GM12878 (cell line): ENCODE data around the gene AKNA. TPM values are rescaled to one million over a fixed set of nuclear protein-coding genes. Genes with fewer than 3 reads are reported as not detected.

Experiments used
- ATAC-seq: fragments of 200-7000 bp; cut with Tn5 transposase; 3 replicates; pipeline ENCODE4 v1.9.1; 2020; ENCODE audit warnings: mild to moderate bottlenecking, moderate library complexity
- BruUV-seq: library from RNA; stranded (reverse); fragments of 400-500 nt; replicated peaks from 2 replicates; lab custom pipeline; 2021; lab: Mats Ljungman, UMichigan
- CTCF ChIA-PET: fragments of 300-600 bp; sonication (Branson Sonifier 250); formaldehyde crosslinking; extraction: SDS; loops from one replicate; lab custom pipeline; 2021; ENCODE audit warnings: inconsistent platforms; lab: Yijun Ruan, JAX
- POLR2A ChIA-PET: fragments of 350-600 bp; formaldehyde crosslinking; extraction: SDS; loops from one replicate; lab custom pipeline; 2021; ENCODE audit warnings: inconsistent platforms; lab: Charles Lee
- RAD21 ChIA-PET: fragments of 300-600 bp; sonication (Branson Sonifier 250); formaldehyde crosslinking; loops from one replicate; lab custom pipeline; 2023; ENCODE audit warnings: antibody characterized with exemption; ENCODE audit not compliant: unreplicated experiment; lab: Charles Lee
- SMC1A ChIA-PET: fragments of 300-600 bp; sonication (Branson Sonifier 250); formaldehyde crosslinking; loops from one replicate; lab custom pipeline; 2023; ENCODE audit not compliant: unreplicated experiment, uncharacterized antibody; lab: Charles Lee
- DNase-seq: peaks from one replicate; pipeline ENCODE4 v3.0.0-alpha.2; 2011; ENCODE audit warnings: low read depth, low spot score
- FAIRE-seq: peaks from 3 replicates; lab custom pipeline; 2011; peaks lifted over from hg19 to GRCh38; lab: Jason Lieb, UNC
- H2AFZ ChIP-seq: 2 replicates; pipeline ENCODE4 v1.6.0; 2011; ENCODE audit warnings: low read depth, low read length, control low read depth; ENCODE audit not compliant: control insufficient read depth
- H3K27ac ChIP-seq: 2 replicates; pipeline ENCODE4 v1.5.1; 2011; ENCODE audit warnings: control low read depth; ENCODE audit not compliant: control insufficient read depth, insufficient read depth
- H3K27me3 ChIP-seq, 2 experiments: replicated peaks in 1 of 2; 2 replicates each; pipeline versions ENCODE4 v1.6.0 to v1.6.1; 2011; ENCODE audit warnings: low read length in 1 of 2; ENCODE audit not compliant: control insufficient read depth in 2 of 2, insufficient read depth in 2 of 2
- H3K36me3 ChIP-seq, 2 experiments: 2 replicates each; pipeline ENCODE4 v1.5.1; 2011; ENCODE audit warnings: low read length in 1 of 2; ENCODE audit not compliant: control insufficient read depth in 2 of 2, insufficient read depth in 2 of 2
- H3K4me1 ChIP-seq: 2 replicates; pipeline ENCODE4 v1.6.1; 2011; ENCODE audit warnings: mild to moderate bottlenecking, low read length, moderate library complexity, mixed read lengths; ENCODE audit not compliant: control insufficient read depth, insufficient read depth
- H3K4me2 ChIP-seq: 2 replicates; pipeline ENCODE4 v1.6.0; 2011; ENCODE audit warnings: control low read depth; ENCODE audit not compliant: control insufficient read depth, insufficient read depth
- H3K4me3 ChIP-seq: fragments of 200-600 bp; sonication (generic); 2 replicates; pipeline ENCODE4 v1.5.1; 2016
- H3K79me2 ChIP-seq: 2 replicates; pipeline ENCODE4 v1.6.0; 2011; ENCODE audit warnings: low read length; ENCODE audit not compliant: control insufficient read depth, insufficient read depth
- H3K9ac ChIP-seq: 2 replicates; pipeline ENCODE4 v1.8.0; 2011; ENCODE audit warnings: low read length, control low read depth, mixed read lengths; ENCODE audit not compliant: control insufficient read depth, insufficient read depth
- H3K9me3 ChIP-seq: replicated peaks from 3 replicates; pipeline ENCODE4 v1.5.1; 2011; ENCODE audit warnings: mild to moderate bottlenecking, low read length; ENCODE audit not compliant: control insufficient read depth, insufficient read depth
- H4K20me1 ChIP-seq: 2 replicates; pipeline ENCODE4 v1.6.0; 2011; ENCODE audit not compliant: control insufficient read depth, insufficient read depth
- BCL11A ChIP-seq: IDR thresholded peaks from 2 replicates; pipeline ENCODE4 v1.6.1; 2011; ENCODE audit warnings: low read depth, low read length
- CBX5 ChIP-seq: sonication (generic); IDR thresholded peaks from 2 replicates; pipeline ENCODE4 v1.6.1; 2016; ENCODE audit warnings: low read depth, moderate library complexity, mild to moderate bottlenecking, inconsistent platforms
- CHD4 ChIP-seq: fragments of 200-600 bp; sonication (generic); IDR thresholded peaks from 2 replicates; pipeline ENCODE4 v1.6.1; 2016; ENCODE audit warnings: mild to moderate bottlenecking
- ESRRA ChIP-seq: IDR thresholded peaks from 2 replicates; pipeline ENCODE4 v1.6.1; 2012; ENCODE audit warnings: mild to moderate bottlenecking, low read length, improper control_type of control experiment
- FOXK2 ChIP-seq: fragments of 450-650 bp; IDR thresholded peaks from 2 replicates; pipeline ENCODE4 v1.6.1; 2017; ENCODE audit warnings: mild to moderate bottlenecking, moderate library complexity
- HDGF ChIP-seq: fragments of 450-650 bp; IDR thresholded peaks from 2 replicates; pipeline ENCODE4 v1.6.1; 2016; ENCODE audit warnings: antibody characterized with exemption
- MYC ChIP-seq: IDR thresholded peaks from 2 replicates; pipeline ENCODE4 v1.6.1; 2011; ENCODE audit warnings: mild to moderate bottlenecking, low read length, moderate library complexity, inconsistent platforms; ENCODE audit not compliant: insufficient read depth, insufficient replicate concordance, insufficient read length, severe bottlenecking
- NRF1 ChIP-seq: conservative IDR thresholded peaks from 2 replicates; pipeline ENCODE4 v1.6.1; 2011; ENCODE audit warnings: mild to moderate bottlenecking, low read depth, low read length, improper control_type of control experiment
- PAX5 ChIP-seq: IDR thresholded peaks from 2 replicates; pipeline ENCODE4 v1.6.1; 2011; ENCODE audit warnings: low read depth, low read length, borderline replicate concordance
- SIX5 ChIP-seq: IDR thresholded peaks from 2 replicates; pipeline ENCODE4 v1.6.1; 2011; ENCODE audit warnings: mild to moderate bottlenecking, low read depth, low read length, moderate library complexity; ENCODE audit not compliant: severe bottlenecking
- SP1 ChIP-seq: IDR thresholded peaks from one replicate; pipeline ENCODE4 v1.6.1; 2011; ENCODE audit warnings: low read depth, low read length
- SRF ChIP-seq, 2 experiments: IDR thresholded peaks; 2 replicates each; pipeline ENCODE4 v1.6.1; 2011; ENCODE audit warnings: low read depth in 2 of 2, low read length in 2 of 2, mild to moderate bottlenecking in 1 of 2, moderate library complexity in 1 of 2
- TARDBP ChIP-seq: IDR thresholded peaks from 2 replicates; pipeline ENCODE4 v1.6.1; 2016; ENCODE audit warnings: borderline replicate concordance
- TCF7 ChIP-seq: IDR thresholded peaks from 2 replicates; pipeline ENCODE4 v1.6.1; 2014; ENCODE audit warnings: antibody characterized with exemption, borderline replicate concordance
- ZNF207 ChIP-seq: fragments of 450-650 bp; IDR thresholded peaks from 2 replicates; pipeline ENCODE4 v1.6.1; 2014; ENCODE audit warnings: antibody characterized with exemption, mild to moderate bottlenecking, borderline replicate concordance
- ZNF384 ChIP-seq: IDR thresholded peaks from 2 replicates; pipeline ENCODE4 v1.6.1; 2012; ENCODE audit warnings: low read depth, mild to moderate bottlenecking, low read length, improper control_type of control experiment, borderline replicate concordance
- WGBS: methylation state at CpG from one replicate; pipeline ENCODE4 v1.1.6; 2016; ENCODE audit warnings: low lambda C conversion rate; ENCODE audit not compliant: insufficient replicate concordance, insufficient coverage; ENCODE audit errors: missing lambda C conversion rate; 5-methylcytosine and 5-hydroxymethylcytosine counted together
- in situ Hi-C: fragments of 300-500 bp; cut with MboI; formaldehyde crosslinking; loops from 9 replicates; pipeline ENCODE4 v1.14.3; 2018; ENCODE audit warnings: mixed read lengths
- intact Hi-C: fragments of 100-400 bp; cut with micrococcal nuclease; formaldehyde crosslinking; loops from one replicate; pipeline ENCODE4 v1.14.2; 2022; ENCODE audit not compliant: unreplicated experiment
- polyA plus RNA-seq, 11 experiments: library from polyadenylated mRNA; depleted of rRNA in 4 of 11; unstranded in 6 of 11; stranded (reverse) in 5 of 11; fragments of >200 nt; fragmentation: Nextera tagmentation in 4 of 11; fragmentation: Illumina TruSeq in 1 of 11; extraction: Ambion mirVana in 4 of 11; extraction: Trizol in 1 of 11; gene quantifications; 1 replicate in 1 of 11; 2 replicates in 10 of 11; pipeline versions ENCODE4 v1.2.1 to v1.2.3, GENCODE V29; 2011 to 2016; ENCODE audit warnings: inconsistent platforms in 2 of 11, missing spikeins in 2 of 11, low read depth in 1 of 11
- total RNA-seq, 4 experiments: library from RNA; depleted of rRNA in 3 of 4; stranded (reverse); fragments of >200 nt in 3 of 4; fragmentation: Illumina TruSeq in 1 of 4; extraction: Trizol in 1 of 4; gene quantifications; 2 replicates each; pipeline versions ENCODE4 v1.2.1 to v1.2.3, GENCODE V29; 2013 to 2021
- TF ChIP-seq, protein P1 (sequence below): IDR thresholded peaks from 2 replicates; pipeline ENCODE4 v1.6.1; 2012; ENCODE audit warnings: mild to moderate bottlenecking, low read depth, low read length
- TF ChIP-seq, protein P2 (sequence below): fragments of 450-650 bp; IDR thresholded peaks from 2 replicates; pipeline ENCODE4 v1.6.1; 2014; ENCODE audit warnings: mild to moderate bottlenecking
- TF ChIP-seq, protein P3 (sequence below): IDR thresholded peaks from 2 replicates; pipeline ENCODE4 v1.6.1; 2012; ENCODE audit warnings: low read depth, low read length, improper control_type of control experiment

Gene AKNA
- total and polyA plus RNA-seq, 10 of the 15 experiments (the other 5 are each of a cell fraction or from before 2014, with no cell fraction given), result 1.6 to 132 (median 35.3) TPM

DNA sequence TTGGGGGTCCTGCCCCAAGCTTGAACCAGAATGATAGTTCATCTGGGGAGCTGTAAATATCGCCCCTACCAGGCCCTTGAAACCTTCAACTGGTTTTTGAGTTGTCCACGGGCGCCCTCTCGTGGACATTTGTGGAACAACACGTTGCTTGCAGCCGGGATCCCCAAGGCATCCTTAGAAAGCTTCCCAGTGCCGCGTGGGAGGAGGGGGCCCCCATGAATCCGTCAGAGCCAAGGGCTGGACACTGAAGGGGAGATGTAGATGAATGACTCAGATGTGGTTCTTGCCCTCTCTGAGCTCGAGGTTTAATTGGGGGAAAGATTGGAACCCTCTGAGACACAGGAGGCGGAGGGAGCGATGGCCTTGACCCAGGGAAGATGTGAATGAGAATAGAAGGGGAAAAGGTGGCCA lies 96.7 kb downstream of the AKNA start (continued):
- TF ChIP-seq SIX5 (no peak), ZNF384 (no peak), SRF (IDR thresholded peaks at IDR 0.05; ENCODE audit: low read depth in 2 of 2, low read length in 2 of 2) (no peak), NRF1 (no peak), MYC (no peak), HDGF (no peak)

DNA sequence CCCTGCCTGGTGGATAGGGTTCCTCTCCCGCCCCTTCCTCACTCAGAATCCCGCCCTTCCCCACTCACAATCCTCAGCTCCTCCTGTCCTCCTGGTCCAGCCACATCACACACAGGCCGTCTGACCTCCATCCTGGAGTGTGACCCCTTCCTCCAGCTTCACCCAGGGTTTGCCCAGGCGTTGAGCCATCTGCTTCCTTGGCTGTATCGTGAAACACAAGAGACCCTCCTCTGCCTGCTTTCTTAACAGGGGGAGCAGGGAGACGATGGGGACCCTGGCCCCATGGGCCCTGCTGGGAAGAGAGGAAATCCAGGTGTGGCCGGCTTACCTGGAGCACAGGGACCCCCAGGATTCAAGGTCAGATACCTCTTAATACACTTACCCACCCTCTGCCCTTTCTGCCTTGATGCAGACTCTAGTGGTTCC lies 97.2 kb downstream of the AKNA start:
- SMC1A ChIA-PET, result interaction anchor here (0.9 to 1.5 kb wide), 6 partner anchors 11 to 363 kb away, joined by 3 to 4 read pairs (median 3); no protein-coding TSS in a partner anchor
- BruUV-seq, result no TSS peak

More for the DNA sequence above, 97.2 kb downstream of the AKNA start:
- Histone ChIP-seq H4K20me1 (0 out of 2 replicates have a peak, but pooled peaks cover 2% of the 10 kb centered on the region), H3K79me2 (no peaks in the 10 kb centered on the region), H3K4me1 (no peaks in the 10 kb centered on the region), H3K9me3 (no peaks in the 10 kb centered on the region), H3K27ac (no peak overlapping the region), H3K36me3 (no peaks in the 10 kb centered on the region), H2AFZ (no peak overlapping the region), H3K9ac (no peak overlapping the region), H3K4me3 (no peak overlapping the region), H3K4me2 (no peak overlapping the region), H3K27me3 (no peaks in the 10 kb centered on the region; a peak in 1 of 4 replicates)
- in situ Hi-C loops, result loop anchor here (25.0 kb wide), 1 partner anchor 203 kb away; the partner anchor contains the start of genes AMBP and KIF12
- ChIA-PET RAD21 (interaction anchor here (0.6 to 2.7 kb wide), 6 partner anchors 19 to 461 kb away, joined by 3 to 24 read pairs (median 4); no protein-coding TSS in a partner anchor), POLR2A (no interaction called here), CTCF (interaction anchor here (0.5 to 5.8 kb wide), 28 partner anchors 8 to 735 kb away, joined by 3 to 61 read pairs (median 4); partner anchors contain the start of gene COL27A1)
- no peak for TF ChIP-seq ZNF207
- TF ChIP-seq TARDBP, result no peak
- TF ChIP-seq SP1, result no peak
- TF ChIP-seq BCL11A, result no peak
- TF ChIP-seq, protein P1, sequence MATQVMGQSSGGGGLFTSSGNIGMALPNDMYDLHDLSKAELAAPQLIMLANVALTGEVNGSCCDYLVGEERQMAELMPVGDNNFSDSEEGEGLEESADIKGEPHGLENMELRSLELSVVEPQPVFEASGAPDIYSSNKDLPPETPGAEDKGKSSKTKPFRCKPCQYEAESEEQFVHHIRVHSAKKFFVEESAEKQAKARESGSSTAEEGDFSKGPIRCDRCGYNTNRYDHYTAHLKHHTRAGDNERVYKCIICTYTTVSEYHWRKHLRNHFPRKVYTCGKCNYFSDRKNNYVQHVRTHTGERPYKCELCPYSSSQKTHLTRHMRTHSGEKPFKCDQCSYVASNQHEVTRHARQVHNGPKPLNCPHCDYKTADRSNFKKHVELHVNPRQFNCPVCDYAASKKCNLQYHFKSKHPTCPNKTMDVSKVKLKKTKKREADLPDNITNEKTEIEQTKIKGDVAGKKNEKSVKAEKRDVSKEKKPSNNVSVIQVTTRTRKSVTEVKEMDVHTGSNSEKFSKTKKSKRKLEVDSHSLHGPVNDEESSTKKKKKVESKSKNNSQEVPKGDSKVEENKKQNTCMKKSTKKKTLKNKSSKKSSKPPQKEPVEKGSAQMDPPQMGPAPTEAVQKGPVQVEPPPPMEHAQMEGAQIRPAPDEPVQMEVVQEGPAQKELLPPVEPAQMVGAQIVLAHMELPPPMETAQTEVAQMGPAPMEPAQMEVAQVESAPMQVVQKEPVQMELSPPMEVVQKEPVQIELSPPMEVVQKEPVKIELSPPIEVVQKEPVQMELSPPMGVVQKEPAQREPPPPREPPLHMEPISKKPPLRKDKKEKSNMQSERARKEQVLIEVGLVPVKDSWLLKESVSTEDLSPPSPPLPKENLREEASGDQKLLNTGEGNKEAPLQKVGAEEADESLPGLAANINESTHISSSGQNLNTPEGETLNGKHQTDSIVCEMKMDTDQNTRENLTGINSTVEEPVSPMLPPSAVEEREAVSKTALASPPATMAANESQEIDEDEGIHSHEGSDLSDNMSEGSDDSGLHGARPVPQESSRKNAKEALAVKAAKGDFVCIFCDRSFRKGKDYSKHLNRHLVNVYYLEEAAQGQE, result no peak
- no peak for TF ChIP-seq CBX5
- TF ChIP-seq ESRRA, result no peak
- no peak for TF ChIP-seq TCF7
- TF ChIP-seq, protein P2, sequence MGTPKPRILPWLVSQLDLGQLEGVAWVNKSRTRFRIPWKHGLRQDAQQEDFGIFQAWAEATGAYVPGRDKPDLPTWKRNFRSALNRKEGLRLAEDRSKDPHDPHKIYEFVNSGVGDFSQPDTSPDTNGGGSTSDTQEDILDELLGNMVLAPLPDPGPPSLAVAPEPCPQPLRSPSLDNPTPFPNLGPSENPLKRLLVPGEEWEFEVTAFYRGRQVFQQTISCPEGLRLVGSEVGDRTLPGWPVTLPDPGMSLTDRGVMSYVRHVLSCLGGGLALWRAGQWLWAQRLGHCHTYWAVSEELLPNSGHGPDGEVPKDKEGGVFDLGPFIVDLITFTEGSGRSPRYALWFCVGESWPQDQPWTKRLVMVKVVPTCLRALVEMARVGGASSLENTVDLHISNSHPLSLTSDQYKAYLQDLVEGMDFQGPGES, result no peak
- TF ChIP-seq CHD4, result no peak
- no peak for TF ChIP-seq FOXK2
- TF ChIP-seq, protein P3, sequence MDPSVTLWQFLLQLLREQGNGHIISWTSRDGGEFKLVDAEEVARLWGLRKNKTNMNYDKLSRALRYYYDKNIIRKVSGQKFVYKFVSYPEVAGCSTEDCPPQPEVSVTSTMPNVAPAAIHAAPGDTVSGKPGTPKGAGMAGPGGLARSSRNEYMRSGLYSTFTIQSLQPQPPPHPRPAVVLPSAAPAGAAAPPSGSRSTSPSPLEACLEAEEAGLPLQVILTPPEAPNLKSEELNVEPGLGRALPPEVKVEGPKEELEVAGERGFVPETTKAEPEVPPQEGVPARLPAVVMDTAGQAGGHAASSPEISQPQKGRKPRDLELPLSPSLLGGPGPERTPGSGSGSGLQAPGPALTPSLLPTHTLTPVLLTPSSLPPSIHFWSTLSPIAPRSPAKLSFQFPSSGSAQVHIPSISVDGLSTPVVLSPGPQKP, result no peak
- TF ChIP-seq PAX5, result no peak
- ATAC-seq (peak; percentile 38), DNase-seq (no peak), FAIRE-seq (no peak)
- intact Hi-C loops, result no loop called here
- 20% methylated on average over 5 of the region's 7 CpGs for WGBS
